HG02938 (cell line): ENCODE data around the gene SNX6.
"Not testable (repeated sequence)": the region's sequence is repeated elsewhere in the genome, so short reads cannot be mapped to it uniquely, and the experiment has no call there.

ENCODE experiments used
- ATAC-seq: cut with Tn5 transposase; IDR thresholded peaks from one replicate; pipeline ENCODE4 v1.9.1; 2021; ENCODE audit warnings: mild to moderate bottlenecking, moderate library complexity; ENCODE audit not compliant: unreplicated experiment

The SNX6 gene

GRCh38 chr14:34640826-34641225, 10.9 kb upstream of the SNX6 start:
- no peak for ATAC-seq

DNA sequence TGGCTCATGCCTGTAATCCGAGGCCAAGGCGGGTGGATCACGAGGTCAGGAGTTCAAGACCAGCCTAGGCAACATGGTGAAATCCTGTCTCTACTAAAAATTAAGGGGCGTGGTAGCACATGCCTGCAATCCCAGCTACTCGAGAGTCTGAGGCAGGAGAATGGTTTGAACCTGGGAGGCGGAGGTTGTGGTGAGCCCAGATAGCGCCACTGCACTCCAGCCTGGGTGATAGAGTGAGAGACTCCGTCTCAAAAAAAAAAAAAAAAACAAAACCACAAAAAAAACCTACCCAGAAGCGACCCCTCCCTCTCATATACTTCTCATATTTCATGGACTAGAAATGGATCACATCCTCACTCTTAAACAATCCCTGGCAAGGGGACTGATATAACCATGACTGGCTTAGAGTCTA, 4.4 kb upstream of the SNX6 start:
- not testable (repeated sequence) for ATAC-seq

- no peak for ATAC-seq
Measured at GRCh38 chr14:34633742-34634141, 3.8 kb upstream of the SNX6 start.

- no peak for ATAC-seq
Measured at GRCh38 chr14:34632411-34632978, 2.5 kb upstream of the SNX6 start.

DNA sequence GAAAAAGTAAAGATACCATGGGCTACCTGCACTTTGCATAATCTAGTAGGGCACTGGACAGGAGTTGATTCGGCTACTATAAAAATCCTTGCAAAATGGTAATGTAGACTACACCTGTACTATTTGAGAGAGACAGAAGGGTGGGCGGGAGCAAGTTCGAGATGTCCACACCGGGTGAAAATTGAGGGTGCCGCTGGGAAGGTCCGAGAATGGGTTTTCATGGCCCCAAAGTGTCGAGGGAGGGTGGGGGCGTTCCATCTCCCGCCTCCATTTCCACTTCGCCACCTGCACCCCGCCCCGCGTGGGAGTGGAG, 648 bp downstream of the SNX6 start:
- peak; percentile 28 for ATAC-seq

DNA sequence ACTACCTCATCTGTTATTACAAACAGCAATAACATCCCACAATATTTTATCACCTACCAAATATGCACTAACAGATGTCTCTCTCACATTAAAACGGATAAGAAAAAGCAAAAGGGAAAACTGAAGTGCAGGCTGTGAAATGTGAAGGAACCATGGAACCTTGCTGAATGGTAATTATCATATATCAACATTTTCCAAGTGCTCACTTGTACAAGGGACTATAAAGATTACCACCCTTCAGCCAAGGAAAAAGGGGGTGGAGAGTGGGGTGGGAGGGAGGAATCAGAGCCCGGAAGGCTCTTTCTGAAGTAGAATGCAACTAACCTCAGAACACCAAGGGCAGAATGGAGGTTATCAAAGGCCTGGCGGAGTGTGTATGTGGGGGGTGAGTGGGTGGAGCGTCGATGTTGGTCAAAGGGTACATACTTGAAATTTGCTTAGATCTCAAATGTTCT, 1.2 kb downstream of the SNX6 start:
- no peak for ATAC-seq

- ATAC-seq = no peak
Measured at GRCh38 chr14:34623506-34623905, 6.4 kb downstream of the SNX6 start.

- ATAC-seq = no peak
Measured at GRCh38 chr14:34620839-34621238, 9.1 kb downstream of the SNX6 start.

DNA sequence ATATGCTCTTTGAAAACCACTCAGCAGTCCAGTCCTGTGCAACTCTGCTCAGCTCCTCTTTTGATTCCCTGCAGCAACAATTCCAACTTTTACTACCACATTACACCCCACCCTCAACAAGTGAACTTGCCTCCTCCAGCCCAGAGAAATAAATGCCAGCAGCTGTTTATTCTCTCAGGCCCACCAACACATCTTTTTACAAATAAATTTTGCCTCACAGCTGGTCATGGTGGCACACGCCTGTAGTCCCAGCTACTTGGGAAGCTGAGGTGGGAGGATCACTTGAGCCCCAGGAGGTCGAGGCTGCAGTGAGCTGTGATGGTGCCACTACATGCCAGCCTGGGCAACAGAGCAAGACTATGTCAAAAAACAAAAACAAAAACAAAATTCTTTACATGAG, 9.8 kb downstream of the SNX6 start:
- ATAC-seq = no peak

DNA sequence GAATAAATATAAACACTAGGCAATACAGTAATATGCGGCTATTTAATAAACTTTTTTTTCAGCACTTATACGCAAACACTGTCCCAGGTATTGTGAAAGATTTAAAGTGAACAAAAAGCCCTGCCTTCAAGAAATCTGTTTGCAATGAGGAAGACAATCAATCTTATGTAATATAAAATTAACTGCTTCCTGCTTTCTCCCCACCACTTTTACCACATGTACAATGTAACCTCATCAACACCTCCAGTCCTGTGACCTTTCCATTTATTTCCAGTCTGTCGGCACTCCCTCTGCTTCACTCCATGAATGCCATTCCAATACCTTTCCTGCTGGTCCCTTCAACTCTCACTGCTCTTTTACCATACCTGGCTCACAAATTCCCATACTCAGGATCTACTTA, 10.5 kb downstream of the SNX6 start:
- ATAC-seq = no peak

GRCh38 chr14:34616360-34616759, 13.6 kb downstream of the SNX6 start:
- no peak for ATAC-seq

- ATAC-seq = no peak
Measured at GRCh38 chr14:34615507-34615906, 14.4 kb downstream of the SNX6 start.

DNA sequence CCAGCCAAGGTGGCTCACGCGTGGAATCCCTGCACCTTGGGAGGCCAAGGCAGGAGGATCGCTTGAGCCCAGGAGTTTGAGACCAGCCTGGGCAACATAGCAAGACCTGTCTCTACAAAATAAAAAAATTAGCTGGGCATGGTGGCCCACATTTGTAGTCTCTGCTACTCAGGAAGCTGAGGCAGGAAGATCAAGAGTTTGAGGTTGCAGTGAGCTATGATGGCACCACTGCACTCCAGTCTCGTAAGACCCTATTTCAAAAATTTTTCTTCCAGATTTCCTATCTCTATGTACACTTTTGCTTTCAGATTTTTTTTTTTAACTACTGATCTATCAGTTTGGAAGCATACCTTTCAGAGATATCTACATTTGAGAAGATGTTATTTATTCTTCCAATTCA, 15.3 kb downstream of the SNX6 start:
- ATAC-seq = no peak

DNA sequence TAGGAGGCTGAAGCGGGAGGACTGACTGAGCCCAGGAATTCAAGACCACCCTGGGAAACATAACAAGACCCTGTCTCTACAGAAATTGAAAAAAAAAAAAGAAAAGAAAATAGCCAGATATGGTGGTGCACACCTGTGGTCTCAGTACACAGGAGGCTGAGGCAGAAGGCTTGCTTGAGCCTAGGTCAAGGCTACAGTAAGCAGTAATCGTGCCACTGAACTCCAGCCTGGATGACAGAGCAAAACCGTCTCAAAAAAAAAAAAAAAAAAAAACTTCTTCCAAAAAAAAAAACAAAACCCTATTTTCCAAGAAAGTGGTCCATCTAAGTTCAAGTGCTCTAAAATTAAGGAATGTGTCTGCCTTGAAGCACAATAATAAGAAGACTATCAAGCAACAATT, 19.8 kb downstream of the SNX6 start:
- no peak for ATAC-seq

- no peak for ATAC-seq
Measured at GRCh38 chr14:34605461-34605860, 24.5 kb downstream of the SNX6 start.

GRCh38 chr14:34604995-34605394, 25.0 kb downstream of the SNX6 start:
- ATAC-seq = no peak

DNA sequence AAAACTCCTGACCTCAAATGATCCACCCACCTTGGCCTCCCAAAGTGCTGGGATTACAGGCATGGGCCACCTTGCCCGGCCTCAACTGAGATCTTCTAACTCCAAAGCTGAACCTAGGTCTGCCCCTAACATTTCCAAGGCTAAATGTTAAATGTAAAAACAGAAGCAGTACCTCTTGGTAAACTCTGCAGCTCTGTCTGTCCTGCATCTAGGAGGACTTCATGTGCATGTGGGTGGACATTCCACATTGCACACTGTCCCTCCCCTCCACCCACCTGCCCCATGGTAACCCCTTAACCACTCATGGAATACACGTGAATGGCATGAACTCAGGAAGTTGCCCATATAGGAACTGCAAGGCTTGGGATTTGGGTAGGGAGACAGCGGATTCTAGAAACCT, 33.1 kb downstream of the SNX6 start:
- no peak for ATAC-seq

DNA sequence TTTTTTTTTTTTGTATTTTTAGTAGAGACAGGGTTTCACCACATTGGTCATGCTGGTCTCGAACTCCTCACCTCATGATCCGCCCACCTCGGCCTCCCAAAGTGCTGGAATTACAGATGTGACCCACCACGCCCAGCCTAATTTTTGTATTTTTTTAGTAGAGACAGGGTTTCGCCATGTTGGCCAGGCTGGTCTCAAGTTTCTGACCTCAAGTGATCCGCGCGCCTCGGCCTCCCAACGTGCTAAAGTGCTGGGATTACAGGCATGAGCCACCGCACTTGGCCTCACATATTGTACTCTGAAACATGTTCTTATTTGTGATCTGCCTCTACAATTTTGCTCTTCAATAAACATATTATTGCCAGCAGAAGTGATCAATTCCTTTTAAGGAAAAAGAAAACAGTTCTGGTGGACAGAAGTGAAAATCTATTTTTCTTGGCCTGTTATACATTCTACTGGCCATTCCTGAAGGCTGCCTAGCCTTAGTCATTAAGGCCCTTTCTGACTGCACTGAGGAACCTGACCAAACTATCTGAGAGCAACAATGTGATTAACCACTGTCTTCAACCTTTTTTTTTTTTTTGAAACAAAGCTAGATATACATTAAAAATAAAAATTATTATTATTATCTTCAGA, 36.1 kb downstream of the SNX6 start:
- no peak for ATAC-seq

DNA sequence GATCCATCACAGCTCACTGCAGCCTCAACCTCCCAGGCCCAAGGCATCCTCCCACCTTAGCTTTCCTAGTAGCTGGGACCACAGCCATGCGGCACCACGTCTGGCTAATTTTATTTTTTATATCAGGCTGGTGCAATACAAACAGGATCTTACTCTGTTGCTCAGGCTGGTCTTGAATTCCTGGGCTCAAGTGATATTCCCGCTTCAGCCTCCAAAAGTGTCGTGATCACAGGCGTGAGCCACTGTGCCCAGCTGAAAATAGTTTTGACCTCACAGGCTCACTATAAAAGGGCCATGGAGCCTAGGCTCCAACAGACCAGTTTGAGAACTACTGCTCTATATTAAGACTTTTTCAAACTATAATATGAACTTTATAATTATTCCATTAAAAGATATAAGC, 37.3 kb downstream of the SNX6 start:
- no peak for ATAC-seq

- ATAC-seq = no peak
Measured at GRCh38 chr14:34583525-34583924, 46.4 kb downstream of the SNX6 start.

DNA sequence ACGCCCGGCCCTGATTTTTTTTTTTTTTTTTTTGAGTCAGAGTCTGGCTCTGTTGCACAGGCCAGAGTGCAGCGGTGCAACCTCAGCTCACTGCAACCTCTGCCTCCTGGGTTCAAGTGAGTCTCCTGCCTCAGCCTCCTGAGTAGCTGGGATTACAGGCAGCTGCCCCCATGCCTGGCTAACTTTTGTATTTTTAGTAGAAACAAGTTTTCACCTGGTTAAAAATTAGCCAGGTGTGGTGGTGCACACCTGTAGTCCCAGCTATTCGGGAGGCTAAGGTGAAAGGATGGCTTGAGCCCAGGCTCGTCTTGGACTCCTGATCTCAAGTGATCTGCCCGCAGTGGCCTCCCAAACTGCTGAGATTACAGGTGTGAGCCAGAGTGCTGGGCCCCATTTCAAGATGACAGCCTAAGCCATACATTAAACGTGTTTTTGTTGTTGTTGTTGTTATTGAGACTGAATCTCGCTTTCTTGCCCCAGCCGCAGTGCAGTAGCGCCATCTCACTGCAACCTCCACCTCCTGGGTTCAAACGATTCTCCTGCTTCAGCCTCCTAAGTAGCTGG, 47.7 kb downstream of the SNX6 start:
- no peak for ATAC-seq

GRCh38 chr14:34580381-34580780, 49.6 kb downstream of the SNX6 start:
- no peak for ATAC-seq

GRCh38 chr14:34571771-34572170, 58.2 kb downstream of the SNX6 start:
- no peak for ATAC-seq
